22Rv1 (cell line): ENCODE results near the gene MTHFD2L.

ENCODE experiments used
- H3K27ac ChIP-seq: fragments of 450-650 bp; 2 replicates; pipeline ENCODE4 v1.5.1; 2017
- CTCF ChIP-seq: fragments of 450-650 bp; IDR thresholded peaks from 2 replicates; pipeline ENCODE4 v1.5.1; 2017; ENCODE audit warnings: mild to moderate bottlenecking
- ZFX ChIP-seq: fragments of 450-650 bp; IDR thresholded peaks from 2 replicates; pipeline ENCODE4 v1.6.1; 2017; ENCODE audit warnings: antibody characterized with exemption, borderline replicate concordance

Gene MTHFD2L

GRCh38 chr4:74223801-74224200, 65.9 kb downstream of the MTHFD2L start:
- TF ChIP-seq CTCF (no peak), ZFX (no peak)
- no peak overlapping the region for H3K27ac ChIP-seq

- no peak overlapping the region for H3K27ac ChIP-seq
- no peak for TF ChIP-seq ZFX
- TF ChIP-seq CTCF, result peak; percentile 96
These were observed 71.0 kb downstream of the MTHFD2L start for GRCh38 chr4:74228691-74229640.

GRCh38 chr4:74230902-74231499, 73.1 kb downstream of the MTHFD2L start:
- TF ChIP-seq ZFX (no peak), CTCF (no peak)
- no peak overlapping the region for H3K27ac ChIP-seq

GRCh38 chr4:74235135-74235534, 77.2 kb downstream of the MTHFD2L start:
- H3K27ac ChIP-seq, result no peak overlapping the region
- TF ChIP-seq CTCF (no peak), ZFX (no peak)

GRCh38 chr4:74237425-74237966, 79.6 kb downstream of the MTHFD2L start:
- no peak for TF ChIP-seq ZFX
- TF ChIP-seq CTCF, result no peak
- no peak overlapping the region for H3K27ac ChIP-seq

GRCh38 chr4:74244049-74244448, 86.1 kb downstream of the MTHFD2L start:
- no peak overlapping the region for H3K27ac ChIP-seq
- TF ChIP-seq CTCF (no peak), ZFX (no peak)

GRCh38 chr4:74252933-74253332, 95.0 kb downstream of the MTHFD2L start:
- no peak overlapping the region for H3K27ac ChIP-seq

More at GRCh38 chr4:74252933-74253332, 95.0 kb downstream of the MTHFD2L start:
- no peak for TF ChIP-seq ZFX
- no peak for TF ChIP-seq CTCF
